Memory B cell (primary cell): ENCODE results near the gene RSRC1.
"Not testable (repeated sequence)": the region's sequence is repeated elsewhere in the genome, so short reads cannot be mapped to it uniquely, and the experiment has no call there.

Source experiments
- ATAC-seq: fragments of 150-1000 bp; cut with Tn5 transposase; 2 replicates; pipeline ENCODE4 v1.10.0; 2021; ENCODE audit warnings: low read depth, mild to moderate bottlenecking, moderate library complexity
- DNase-seq, 2 donors: peaks; one replicate each; pipeline ENCODE4 v3.0.0; 2022; ENCODE audit warnings: low spot score in 2 of 2
- H3K27ac Mint-ChIP-seq: one replicate; pipeline ENCODE4 v1.8.0; 2022; ENCODE audit warnings: mild to moderate bottlenecking, moderate library complexity, mixed read lengths
- H3K27me3 Mint-ChIP-seq: one replicate; pipeline ENCODE4 v1.8.0; 2022; ENCODE audit warnings: mixed read lengths
- H3K36me3 Mint-ChIP-seq: one replicate; pipeline ENCODE4 v1.8.0; 2022; ENCODE audit warnings: mild to moderate bottlenecking, mixed read lengths
- H3K4me1 Mint-ChIP-seq: one replicate; pipeline ENCODE4 v1.8.0; 2022; ENCODE audit warnings: mixed read lengths
- H3K4me3 Mint-ChIP-seq: one replicate; pipeline ENCODE4 v1.8.0; 2022; ENCODE audit warnings: mild to moderate bottlenecking, moderate library complexity, mixed read lengths
- H3K9me3 Mint-ChIP-seq: one replicate; pipeline ENCODE4 v1.8.0; 2022; ENCODE audit warnings: mixed read lengths

Gene RSRC1

GRCh38 chr3:158495398-158495902, 385.6 kb downstream of the RSRC1 start:
- not testable (repeated sequence) for H3K4me1 Mint-ChIP-seq, DNase-seq, ATAC-seq, H3K27me3 Mint-ChIP-seq, H3K27ac Mint-ChIP-seq, H3K4me3 Mint-ChIP-seq
- H3K9me3 Mint-ChIP-seq: peaks cover 12% of the 10 kb centered on the region
- H3K36me3 Mint-ChIP-seq: peaks cover 33% of the 10 kb centered on the region

GRCh38 chr3:158505117-158505516, 395.2 kb downstream of the RSRC1 start:
- Mint-ChIP-seq H3K4me3 (no peak overlapping the region), H3K27ac (no peak overlapping the region), H3K9me3 (peaks cover 4% of the 10 kb centered on the region), H3K36me3 (peaks cover 10% of the 10 kb centered on the region), H3K4me1 (peaks cover 2% of the 10 kb centered on the region), H3K27me3 (no peaks in the 10 kb centered on the region)
- no peak for ATAC-seq
- DNase-seq: no peak

GRCh38 chr3:158506456-158506855, 396.6 kb downstream of the RSRC1 start:
- peaks cover 4% of the 10 kb centered on the region for H3K9me3 Mint-ChIP-seq
- no peak overlapping the region for H3K4me3 Mint-ChIP-seq
- no peak overlapping the region for H3K27ac Mint-ChIP-seq
- ATAC-seq (no peak), DNase-seq (no peak)
- H3K36me3 Mint-ChIP-seq: peaks cover 11% of the 10 kb centered on the region
- H3K27me3 Mint-ChIP-seq: no peaks in the 10 kb centered on the region
- H3K4me1 Mint-ChIP-seq: no peaks in the 10 kb centered on the region

GRCh38 chr3:158508481-158508880, 398.6 kb downstream of the RSRC1 start:
- H3K27me3 Mint-ChIP-seq: no peaks in the 10 kb centered on the region
- no peak for ATAC-seq
- peaks cover 9% of the 10 kb centered on the region for H3K36me3 Mint-ChIP-seq
- no peaks in the 10 kb centered on the region for H3K4me1 Mint-ChIP-seq
- no peak overlapping the region for H3K27ac Mint-ChIP-seq
- peaks cover 4% of the 10 kb centered on the region for H3K9me3 Mint-ChIP-seq
- H3K4me3 Mint-ChIP-seq: no peak overlapping the region
- no peak for DNase-seq

- Mint-ChIP-seq H3K27ac (no peak overlapping the region), H3K9me3 (peaks cover 10% of the 10 kb centered on the region), H3K4me3 (no peak overlapping the region), H3K4me1 (no peaks in the 10 kb centered on the region), H3K36me3 (peaks cover 13% of the 10 kb centered on the region), H3K27me3 (no peaks in the 10 kb centered on the region)
- no peak for ATAC-seq
- DNase-seq: no peak
Observed at GRCh38 chr3:158509891-158510290, 400.0 kb downstream of the RSRC1 start.

GRCh38 chr3:158516729-158517128, 406.8 kb downstream of the RSRC1 start:
- H3K4me1 Mint-ChIP-seq, ATAC-seq, H3K9me3 Mint-ChIP-seq, H3K27me3 Mint-ChIP-seq, DNase-seq, H3K4me3 Mint-ChIP-seq, H3K27ac Mint-ChIP-seq: not testable (repeated sequence)
- H3K36me3 Mint-ChIP-seq: peaks cover 18% of the 10 kb centered on the region

GRCh38 chr3:158519776-158520175, 409.9 kb downstream of the RSRC1 start:
- no peak overlapping the region for H3K27ac Mint-ChIP-seq
- peaks cover 18% of the 10 kb centered on the region for H3K36me3 Mint-ChIP-seq
- no peak overlapping the region for H3K4me3 Mint-ChIP-seq
- no peaks in the 10 kb centered on the region for H3K27me3 Mint-ChIP-seq
- no peaks in the 10 kb centered on the region for H3K4me1 Mint-ChIP-seq
- no peak for ATAC-seq
- DNase-seq: no peak
- H3K9me3 Mint-ChIP-seq: peaks cover 3% of the 10 kb centered on the region

GRCh38 chr3:158520433-158520832, 410.5 kb downstream of the RSRC1 start:
- ATAC-seq (no peak), DNase-seq (no peak)
- no peaks in the 10 kb centered on the region for H3K27me3 Mint-ChIP-seq
- no peak overlapping the region for H3K27ac Mint-ChIP-seq
- no peaks in the 10 kb centered on the region for H3K4me1 Mint-ChIP-seq
- H3K36me3 Mint-ChIP-seq: peaks cover 20% of the 10 kb centered on the region
- H3K4me3 Mint-ChIP-seq: no peak overlapping the region
- H3K9me3 Mint-ChIP-seq: peaks cover 3% of the 10 kb centered on the region

GRCh38 chr3:158522221-158523136, 412.6 kb downstream of the RSRC1 start:
- no peaks in the 10 kb centered on the region for H3K27me3 Mint-ChIP-seq
- H3K9me3 Mint-ChIP-seq: peaks cover 3% of the 10 kb centered on the region
- no peaks in the 10 kb centered on the region for H3K4me1 Mint-ChIP-seq
- H3K36me3 Mint-ChIP-seq: peaks cover 14% of the 10 kb centered on the region
- DNase-seq: no peak
- no peak for ATAC-seq
- H3K4me3 Mint-ChIP-seq: no peak overlapping the region
- no peak overlapping the region for H3K27ac Mint-ChIP-seq

- no peak for ATAC-seq
- H3K9me3 Mint-ChIP-seq: no peaks in the 10 kb centered on the region
- no peak for DNase-seq
- H3K27me3 Mint-ChIP-seq: no peaks in the 10 kb centered on the region
- peaks cover 4% of the 10 kb centered on the region for H3K36me3 Mint-ChIP-seq
- H3K27ac Mint-ChIP-seq: no peak overlapping the region
- peaks cover 2% of the 10 kb centered on the region for H3K4me1 Mint-ChIP-seq
- no peak overlapping the region for H3K4me3 Mint-ChIP-seq
Observed at GRCh38 chr3:158528076-158528674, 418.3 kb downstream of the RSRC1 start.

GRCh38 chr3:158531334-158531733, 421.4 kb downstream of the RSRC1 start:
- ATAC-seq (no peak), DNase-seq (no peak)
- Mint-ChIP-seq H3K36me3 (no peaks in the 10 kb centered on the region), H3K27ac (no peak overlapping the region), H3K27me3 (no peaks in the 10 kb centered on the region), H3K9me3 (no peaks in the 10 kb centered on the region), H3K4me1 (peaks cover 2% of the 10 kb centered on the region), H3K4me3 (no peak overlapping the region)

- no peak for DNase-seq
- Mint-ChIP-seq H3K9me3 (no peaks in the 10 kb centered on the region), H3K4me3 (no peak overlapping the region), H3K36me3 (no peaks in the 10 kb centered on the region), H3K27me3 (no peaks in the 10 kb centered on the region), H3K27ac (no peak overlapping the region), H3K4me1 (peaks cover 2% of the 10 kb centered on the region)
- ATAC-seq: no peak
Observed at GRCh38 chr3:158532099-158532734, 422.3 kb downstream of the RSRC1 start.

GRCh38 chr3:158535918-158536317, 426.0 kb downstream of the RSRC1 start:
- H3K4me3 Mint-ChIP-seq: no peak overlapping the region
- H3K27me3 Mint-ChIP-seq: no peaks in the 10 kb centered on the region
- no peaks in the 10 kb centered on the region for H3K9me3 Mint-ChIP-seq
- no peak for DNase-seq
- peaks cover 2% of the 10 kb centered on the region for H3K4me1 Mint-ChIP-seq
- ATAC-seq: no peak
- H3K27ac Mint-ChIP-seq: no peak overlapping the region
- H3K36me3 Mint-ChIP-seq: peaks cover 2% of the 10 kb centered on the region

- H3K27me3 Mint-ChIP-seq: no peaks in the 10 kb centered on the region
- ATAC-seq (peak; percentile 42), DNase-seq (peak in 1 of 2 donors; percentile 7)
- H3K4me3 Mint-ChIP-seq: no peak overlapping the region
- H3K9me3 Mint-ChIP-seq: no peaks in the 10 kb centered on the region
- no peak overlapping the region for H3K27ac Mint-ChIP-seq
- no peaks in the 10 kb centered on the region for H3K4me1 Mint-ChIP-seq
- peaks cover 12% of the 10 kb centered on the region for H3K36me3 Mint-ChIP-seq
Observed at GRCh38 chr3:158539414-158540014, 429.6 kb downstream of the RSRC1 start.
